Fibroblast of skin of right biceps (primary cell): ENCODE results near the gene FAM107A.

ENCODE experiments used
- DNase-seq: peaks from one replicate; pipeline ENCODE4 v3.0.0-alpha.2; 2013

FAM107A gene

DNA sequence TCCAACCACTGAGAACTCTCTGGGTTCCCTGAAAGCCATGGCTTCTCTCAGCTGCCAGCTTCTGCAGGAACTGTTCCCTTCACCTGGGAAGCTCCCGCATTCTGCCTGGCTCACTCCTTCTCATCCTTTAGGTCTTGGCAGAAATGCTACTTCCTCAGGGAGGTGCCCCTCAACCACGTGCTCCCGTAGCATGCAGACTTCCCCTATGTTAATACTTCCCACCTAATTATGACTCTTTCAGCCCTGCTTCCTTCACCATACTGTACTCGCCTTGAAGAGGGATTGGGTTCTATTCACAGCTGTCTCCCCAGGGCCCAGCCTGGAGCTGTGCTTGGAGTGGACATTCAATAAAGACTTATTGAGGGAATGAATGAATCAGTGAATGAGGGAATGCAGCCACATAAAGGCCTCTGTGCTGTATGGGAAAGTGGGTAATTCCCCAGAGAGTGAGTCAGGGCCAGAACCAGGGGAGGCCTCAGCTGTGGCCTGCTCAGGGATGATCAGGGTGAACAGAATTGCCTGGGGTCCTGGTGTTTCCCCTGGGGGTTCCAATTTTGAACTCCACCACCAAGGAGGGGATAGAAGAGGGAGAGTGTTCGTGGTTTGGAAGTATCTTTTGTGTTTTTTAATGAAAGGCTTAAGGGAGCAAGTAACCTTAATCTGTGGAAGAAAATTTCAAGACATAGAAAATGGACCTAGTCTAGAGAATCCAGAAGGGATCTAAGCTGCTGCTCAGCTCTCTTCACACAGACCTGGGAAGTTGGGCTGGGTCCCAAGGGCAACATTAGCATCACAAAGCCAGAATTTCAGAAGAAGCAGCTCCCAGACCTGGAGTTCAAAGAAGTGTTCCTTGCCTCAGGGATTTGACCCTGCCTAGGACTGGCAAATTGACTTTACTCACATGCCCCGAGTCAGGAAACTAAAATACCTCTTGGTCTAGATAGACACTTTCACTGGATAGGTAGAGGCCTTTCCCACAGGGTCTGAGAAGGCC lies 14.6 kb upstream of the FAM107A start:
- no peak for DNase-seq

DNA sequence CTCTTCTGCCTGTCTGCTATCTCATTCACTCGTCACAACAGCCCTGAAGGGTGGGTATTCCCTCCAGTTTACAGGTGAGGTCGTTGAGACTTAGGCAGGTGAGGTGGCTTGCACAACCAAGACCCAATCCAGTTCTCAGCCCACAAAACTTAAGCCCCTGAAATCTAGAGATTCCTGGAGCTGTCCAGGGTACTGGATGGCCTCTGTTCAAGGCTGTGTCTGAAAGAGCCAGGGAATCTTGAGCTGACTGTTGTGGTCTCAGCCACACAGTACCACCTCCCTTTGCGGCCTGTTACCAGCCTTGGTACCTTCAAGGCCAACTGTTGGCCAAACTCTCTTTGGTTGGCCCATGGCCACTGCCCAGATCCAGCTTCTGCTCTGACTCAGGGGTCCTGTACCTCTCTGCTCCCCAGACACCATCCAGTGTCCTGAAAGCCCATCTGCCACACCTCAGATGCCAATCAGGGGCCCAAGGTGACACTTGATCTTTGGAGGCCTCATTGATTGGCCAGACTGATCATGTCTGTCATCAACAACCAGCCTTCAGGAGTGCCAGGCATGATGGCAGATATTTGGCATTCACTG lies 10.9 kb upstream of the FAM107A start:
- DNase-seq, result peak; percentile 43

DNA sequence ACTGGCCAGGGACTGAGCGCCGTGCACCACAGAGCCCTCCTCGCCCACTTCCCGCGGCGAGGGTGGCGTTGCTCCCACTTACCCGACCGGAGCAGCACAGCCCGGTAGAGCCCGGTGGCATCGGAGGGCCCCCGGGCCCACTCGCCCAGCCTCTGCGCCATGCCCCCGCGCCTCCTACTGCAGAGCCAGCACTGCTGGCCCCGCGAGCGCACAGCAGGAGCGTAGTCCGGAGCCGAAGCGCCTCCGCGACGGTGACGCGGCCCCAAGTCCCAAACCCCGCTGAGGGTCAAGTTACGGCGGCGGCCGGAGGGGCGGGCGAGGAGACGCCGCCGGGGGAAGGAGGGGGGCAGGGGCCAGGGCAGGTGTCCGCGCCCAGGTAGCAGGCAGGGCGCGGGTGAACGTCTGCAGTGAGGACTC lies 9.6 kb upstream of the FAM107A start:
- no peak for DNase-seq

DNA sequence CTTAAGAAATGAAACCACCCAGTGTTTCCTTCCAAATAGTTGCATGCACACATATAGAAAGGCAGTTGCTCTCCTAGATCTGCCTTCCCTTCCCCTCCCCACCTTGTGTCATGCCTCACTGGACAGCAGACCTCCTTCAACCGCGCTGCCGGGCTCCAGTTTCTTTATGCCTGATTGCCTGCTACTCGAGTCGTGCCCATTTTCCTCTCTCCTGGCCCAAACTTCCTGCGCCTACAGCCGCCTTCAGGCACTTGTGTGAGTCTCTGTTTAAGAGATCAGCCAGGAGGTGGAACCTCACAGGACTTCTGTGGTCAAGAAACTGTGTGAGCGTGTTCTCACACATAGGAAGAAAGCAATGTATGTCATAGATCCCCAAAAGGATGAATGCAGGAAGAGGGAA lies 8.8 kb upstream of the FAM107A start:
- no peak for DNase-seq

DNA sequence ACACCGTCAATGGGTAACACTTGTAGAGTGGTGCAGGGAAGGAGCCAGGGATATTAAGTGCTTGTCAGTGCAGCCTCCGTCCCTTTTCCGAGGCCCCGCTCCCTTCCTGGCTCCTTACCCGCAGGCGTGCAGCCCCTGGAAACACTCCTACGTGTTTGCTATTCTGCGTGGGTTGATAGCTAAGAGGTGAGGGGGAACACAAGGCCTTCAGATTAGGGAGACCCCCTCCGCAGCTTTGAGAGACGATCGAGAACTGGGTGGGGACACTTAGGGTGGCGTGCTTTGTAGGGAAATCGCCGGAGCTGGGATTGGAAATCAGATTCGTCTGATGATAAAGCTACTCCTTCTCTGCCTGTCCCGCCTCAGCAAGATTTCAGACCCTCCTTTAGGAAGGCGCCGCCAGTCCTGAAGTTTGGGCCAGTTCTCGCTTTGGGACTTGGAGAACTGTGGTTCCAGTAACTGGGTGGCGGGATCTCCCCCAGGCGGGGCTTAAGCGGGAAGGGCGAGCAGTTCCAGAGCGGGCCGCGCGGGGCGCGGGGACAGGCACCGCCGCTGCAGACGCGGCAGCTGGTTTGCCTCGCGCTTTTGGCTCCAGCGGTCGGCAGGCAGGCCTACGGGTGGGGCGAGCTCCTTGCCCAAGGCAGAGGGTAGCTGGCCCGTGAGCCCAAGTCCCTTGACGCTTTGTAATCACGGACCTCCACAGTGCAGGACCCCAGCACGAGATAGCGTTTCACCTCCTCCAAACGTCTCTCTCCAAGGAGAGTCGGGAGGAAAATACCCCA lies 8.0 kb upstream of the FAM107A start:
- DNase-seq, result peak; percentile 66

DNA sequence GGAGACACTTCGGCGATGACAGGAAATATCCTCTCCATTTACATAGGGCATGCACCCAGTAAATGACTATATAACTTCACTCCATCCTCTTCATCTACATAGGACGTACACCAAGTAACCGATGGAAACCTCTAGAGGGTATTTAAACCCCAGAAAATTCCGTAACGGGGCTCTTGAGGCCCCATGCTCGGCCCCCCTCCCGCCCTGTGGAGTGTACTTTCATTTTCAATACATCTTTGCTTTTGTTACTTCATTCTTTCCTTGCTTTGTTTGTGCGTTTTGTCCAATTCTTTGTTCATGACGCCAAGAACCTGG lies 7.5 kb upstream of the FAM107A start:
- no peak for DNase-seq

DNA sequence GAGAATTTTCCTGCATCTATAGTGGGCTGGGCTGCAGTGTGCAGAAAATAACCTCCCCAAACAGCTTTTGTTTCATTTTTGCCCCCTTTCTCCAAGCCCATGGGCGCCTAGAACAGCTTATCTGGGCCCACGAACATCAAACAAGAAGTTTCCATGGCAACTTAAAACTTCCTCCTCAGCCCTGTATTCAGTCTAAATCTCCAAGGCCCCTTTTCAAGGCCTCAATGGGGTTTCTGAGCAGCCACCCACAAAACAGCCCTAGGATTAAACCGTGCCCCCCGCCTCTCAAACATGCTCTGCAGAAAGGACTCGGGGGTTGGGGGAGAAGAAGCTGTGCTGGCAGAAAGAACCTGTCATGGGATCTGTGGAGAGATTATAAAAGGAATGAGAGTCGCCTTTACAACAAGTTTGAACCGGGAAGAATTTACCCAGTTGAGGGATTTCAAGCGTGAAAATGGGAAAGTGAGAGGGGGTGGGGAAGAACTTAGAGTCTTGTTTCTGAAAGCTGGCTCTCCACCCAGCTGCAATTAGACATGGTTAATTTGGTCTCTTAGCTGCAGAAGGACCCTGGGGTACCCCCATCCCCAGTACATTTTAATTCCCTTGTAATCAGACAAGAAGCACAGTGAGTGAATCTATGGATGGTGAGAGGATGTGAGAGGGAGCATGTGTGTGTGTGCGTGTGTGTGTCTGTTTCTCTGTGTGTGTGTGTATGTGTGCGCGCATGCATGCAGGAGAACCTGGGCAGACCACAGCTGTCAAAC lies 4.3 kb upstream of the FAM107A start:
- no peak for DNase-seq

DNA sequence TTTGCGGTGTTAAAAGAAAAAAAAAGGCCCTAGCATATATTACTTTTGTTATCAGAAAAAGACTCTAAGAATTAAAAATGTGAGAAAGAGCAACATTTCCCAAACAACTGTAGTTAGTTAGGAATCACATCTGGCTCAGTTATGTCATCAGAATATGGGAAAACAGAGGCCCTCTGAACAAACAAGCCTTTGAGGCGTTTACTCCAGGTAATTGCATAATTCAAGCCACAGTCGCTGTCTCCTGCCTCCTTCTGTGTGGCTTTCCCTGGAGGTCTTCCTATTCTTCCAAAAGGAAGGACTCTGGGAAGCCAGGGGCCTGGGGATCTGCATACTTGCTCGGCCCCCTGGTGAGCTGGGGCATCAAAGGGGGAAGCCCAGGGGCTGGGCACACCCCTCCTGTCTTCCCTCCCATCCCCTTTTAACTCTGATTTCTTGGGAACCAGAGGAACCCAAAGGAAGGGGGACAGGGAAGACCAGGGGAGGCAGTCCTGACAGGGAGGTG lies 3.7 kb upstream of the FAM107A start:
- no peak for DNase-seq

DNA sequence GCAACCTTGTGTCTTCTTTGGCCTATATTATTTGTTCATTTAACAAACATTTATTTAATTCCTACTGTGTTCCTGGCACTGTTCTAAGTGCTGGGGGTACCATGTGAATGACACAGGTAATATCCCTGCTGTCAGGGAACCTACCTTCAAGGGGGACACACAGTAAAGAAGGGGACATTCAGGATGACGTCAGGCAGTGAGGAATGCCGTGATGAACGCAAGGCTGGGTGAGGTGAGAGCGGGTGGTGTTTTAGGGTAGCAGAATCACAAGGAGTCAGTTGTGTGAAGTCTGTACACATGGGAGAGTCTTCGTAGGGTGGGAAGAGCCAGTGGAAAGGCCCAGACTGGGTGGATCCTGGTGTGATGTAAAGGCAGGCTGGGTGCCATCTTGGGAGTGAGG lies 1.7 kb upstream of the FAM107A start:
- no peak for DNase-seq

DNA sequence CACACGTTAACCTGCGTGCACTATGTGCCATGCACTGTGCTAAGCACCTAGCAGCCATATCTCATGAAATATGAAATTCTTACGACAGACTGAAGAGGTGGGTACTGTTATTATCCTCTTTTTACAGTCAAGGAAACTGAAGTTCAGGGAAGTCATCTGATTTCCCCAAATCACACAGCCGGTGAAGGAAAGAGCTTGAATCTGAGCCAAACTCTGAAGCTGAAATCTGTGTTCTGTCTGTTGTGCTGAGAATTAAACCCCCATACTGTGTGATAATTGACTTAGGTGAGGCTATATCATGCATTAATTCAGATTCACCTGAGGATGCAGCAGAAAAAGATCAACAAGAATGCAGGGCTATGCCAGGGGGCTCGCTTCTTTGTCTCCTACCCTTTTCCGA lies 475 bp downstream of the FAM107A start:
- no peak for DNase-seq

DNA sequence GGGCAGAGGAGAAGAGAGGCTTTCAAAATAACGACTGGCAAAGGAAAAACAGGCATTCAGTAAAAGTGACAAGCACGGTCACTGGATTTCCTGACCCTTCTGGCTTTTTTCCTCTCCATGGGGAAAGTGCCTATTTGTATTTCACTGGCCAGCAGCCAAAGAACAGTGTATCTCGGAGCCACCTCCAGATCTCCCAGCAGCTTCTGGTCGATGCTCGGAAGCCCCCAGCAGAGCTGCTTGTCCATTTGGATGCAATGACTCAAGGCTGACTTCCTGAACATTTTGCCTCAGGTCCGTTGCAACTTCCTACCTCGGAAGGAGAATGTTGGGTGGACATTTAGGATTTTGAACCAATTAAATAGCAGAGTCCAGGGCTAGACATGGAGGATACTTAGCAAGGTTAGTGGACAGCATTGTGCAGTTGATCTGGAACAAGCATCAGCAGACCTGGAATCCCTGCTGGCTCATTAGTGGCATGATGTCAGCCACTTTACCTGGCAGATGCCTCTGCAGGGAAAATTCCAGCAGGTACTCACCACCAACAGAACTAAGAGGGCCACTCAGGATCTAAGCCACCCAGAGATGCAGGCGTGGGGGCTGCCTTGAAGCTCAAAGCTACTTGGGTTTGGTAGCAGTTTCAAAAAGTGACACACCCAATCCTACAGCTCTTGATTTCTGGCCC lies 1.1 kb downstream of the FAM107A start:
- no peak for DNase-seq

DNA sequence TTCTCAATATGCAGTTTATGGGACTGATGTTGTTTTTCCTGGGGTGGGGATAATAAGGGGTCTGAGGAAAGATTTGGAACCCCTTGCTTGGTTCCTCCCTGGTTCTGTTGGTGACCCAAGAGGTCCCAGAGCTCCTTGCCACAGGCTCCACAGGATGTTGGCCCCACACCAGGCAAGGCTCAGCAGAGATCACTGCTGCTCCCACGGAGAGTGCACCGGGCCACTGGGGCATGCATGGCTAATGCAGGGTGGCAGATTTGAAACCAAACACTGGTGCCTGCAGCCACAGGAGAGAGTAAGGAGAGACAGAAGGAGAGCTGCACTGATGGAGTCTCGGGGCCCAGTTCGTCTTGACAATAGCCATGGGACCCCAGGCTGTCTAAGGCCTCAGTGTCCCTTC lies 2.5 kb downstream of the FAM107A start:
- DNase-seq, result no peak

DNA sequence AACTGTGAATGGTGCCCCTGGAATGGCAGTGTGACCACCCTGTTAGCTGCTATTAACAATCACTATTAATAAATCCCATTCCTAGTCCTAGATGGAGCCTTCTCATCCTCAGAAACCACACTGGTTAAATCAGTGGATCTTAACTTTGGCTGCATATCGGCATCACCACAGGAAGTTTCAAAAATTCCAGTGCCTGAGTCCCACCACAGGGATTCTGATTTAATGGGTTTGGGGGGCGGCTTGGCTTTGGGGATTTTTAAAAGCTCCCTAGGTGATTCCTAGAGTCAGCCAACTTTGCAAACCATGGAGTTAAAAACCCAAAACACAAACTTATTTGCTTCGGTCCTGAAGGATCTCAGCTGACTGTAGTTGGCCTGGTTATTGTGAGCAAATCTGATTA lies 3.1 kb downstream of the FAM107A start:
- DNase-seq, result no peak

DNA sequence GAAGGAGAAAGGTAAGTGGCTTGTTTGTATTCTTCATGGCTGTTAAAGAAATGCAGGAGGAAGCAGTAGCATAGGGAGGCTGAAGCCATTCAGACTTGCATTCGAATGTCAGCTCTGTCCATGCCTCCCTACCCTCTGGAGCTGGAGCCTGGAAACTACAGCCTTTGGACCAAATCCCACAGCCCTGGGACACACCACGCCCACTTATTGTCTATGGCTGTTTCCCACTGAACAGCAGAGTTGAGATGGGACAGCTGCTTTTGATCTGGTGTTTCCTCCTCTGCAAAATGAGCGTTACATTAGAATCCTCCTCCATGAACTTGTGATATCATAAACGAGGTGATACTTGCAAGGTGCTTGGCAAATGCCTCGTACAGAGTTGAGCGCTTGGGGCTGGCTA lies 3.6 kb downstream of the FAM107A start:
- DNase-seq, result no peak

DNA sequence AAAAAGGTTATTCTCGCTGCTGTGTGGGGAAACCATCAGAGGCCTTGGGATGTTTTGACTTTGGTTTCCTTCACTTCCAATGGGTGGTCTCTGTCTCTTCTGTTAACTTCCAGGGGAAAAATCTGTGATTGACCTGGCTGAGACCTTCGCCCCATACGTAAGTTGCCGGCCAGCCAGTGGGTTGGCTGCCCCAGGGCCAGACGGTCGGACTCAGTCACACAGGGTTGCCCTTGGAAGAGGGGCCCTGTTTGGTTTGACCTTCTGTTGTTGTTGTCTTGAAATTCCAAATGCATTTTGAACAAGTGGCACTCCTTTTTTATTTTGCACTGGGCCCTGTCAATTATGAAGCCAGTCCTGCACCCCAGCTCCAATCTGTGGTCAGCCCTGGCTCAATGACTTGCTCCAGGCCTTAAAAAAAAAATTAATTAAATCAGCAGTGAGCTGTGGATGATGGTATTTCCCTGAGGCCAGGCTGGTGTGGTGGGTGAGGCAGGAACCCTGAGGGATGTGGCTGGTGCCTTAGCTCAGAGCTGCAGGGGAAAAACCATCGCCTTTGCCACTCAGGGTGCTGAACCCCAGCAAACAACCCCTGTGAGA lies 4.5 kb downstream of the FAM107A start:
- DNase-seq, result no peak

DNA sequence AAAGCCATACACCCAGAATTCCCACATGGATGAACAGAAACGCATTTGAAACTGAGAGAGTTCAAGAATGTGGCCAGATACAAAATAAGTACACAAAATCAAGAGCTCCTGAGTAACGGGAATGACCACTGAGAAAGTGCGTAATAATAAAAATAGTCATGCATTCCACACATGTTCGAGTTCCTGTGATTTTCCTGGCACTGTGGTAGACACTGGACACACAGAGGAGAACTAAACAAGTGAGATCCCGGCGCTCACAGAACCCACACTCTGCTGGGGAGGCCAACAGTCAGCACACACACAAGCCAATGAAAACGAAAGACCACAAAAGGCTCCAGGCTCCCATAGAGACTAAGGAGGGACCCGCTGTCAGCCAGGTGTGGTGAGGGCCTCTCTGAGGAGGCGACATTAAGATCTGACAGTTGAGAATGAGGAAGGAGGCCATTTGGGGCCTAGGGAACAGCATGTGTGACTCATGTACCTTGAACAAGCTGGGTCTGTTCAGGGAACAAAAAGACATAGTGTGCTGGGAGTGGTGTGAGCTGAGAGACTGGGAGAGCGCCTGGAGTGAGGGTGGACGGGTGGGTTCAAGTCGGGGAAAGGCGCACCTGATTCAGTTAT lies 5.1 kb downstream of the FAM107A start:
- no peak for DNase-seq

DNA sequence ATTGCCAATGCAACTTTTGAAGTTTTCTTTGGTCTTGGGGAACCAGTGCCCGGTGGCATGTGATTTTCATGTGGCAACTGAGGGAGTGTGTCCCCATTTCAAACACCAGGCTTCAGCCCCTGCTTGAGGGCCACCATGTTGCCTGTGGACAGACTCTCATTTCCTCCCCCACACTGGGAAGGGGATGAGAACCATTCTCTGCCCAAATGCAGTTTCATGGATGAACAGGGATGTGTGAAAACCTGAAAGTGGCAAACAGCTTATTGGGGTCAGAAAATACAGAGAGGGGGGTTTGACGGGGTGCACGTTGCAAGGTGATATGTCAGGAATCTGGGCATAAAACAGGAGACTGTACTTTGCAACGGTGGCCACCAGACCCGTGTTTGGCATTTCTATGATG lies 6.3 kb downstream of the FAM107A start:
- DNase-seq, result no peak

DNA sequence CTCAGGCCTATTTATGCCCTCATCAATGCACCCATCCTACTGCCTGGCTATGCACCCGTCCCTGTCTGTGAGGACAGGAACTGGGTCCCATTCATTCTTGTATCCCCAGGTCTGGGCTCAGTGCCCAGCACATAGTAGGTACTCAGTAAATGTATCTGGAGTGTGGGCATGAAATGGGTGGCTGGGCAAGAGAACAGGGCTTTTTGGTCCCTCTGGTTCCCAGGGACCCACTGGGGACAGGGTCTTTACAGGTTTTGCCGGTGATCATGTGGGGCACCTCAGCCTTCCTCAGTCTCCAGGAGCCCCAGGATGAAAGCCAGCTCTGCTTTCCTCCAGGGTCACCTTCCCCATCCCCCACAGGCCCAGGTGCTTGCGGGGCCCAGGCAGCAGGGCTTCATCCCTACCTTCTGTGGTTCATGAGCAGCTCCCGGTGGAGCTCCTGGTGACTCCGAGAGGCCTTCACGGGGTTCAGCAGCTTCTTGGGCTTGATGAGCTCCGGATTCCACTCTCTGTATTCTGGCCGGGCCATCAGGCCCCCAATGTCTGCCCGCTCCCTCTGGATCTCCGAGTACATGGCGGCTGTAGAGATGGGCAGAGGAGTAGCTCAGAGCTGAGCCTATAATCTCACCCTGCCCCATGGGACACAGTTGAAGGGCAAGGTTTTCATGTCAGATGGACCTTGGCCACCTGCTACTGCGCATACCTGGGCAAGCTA lies 7.7 kb downstream of the FAM107A start:
- no peak for DNase-seq

DNA sequence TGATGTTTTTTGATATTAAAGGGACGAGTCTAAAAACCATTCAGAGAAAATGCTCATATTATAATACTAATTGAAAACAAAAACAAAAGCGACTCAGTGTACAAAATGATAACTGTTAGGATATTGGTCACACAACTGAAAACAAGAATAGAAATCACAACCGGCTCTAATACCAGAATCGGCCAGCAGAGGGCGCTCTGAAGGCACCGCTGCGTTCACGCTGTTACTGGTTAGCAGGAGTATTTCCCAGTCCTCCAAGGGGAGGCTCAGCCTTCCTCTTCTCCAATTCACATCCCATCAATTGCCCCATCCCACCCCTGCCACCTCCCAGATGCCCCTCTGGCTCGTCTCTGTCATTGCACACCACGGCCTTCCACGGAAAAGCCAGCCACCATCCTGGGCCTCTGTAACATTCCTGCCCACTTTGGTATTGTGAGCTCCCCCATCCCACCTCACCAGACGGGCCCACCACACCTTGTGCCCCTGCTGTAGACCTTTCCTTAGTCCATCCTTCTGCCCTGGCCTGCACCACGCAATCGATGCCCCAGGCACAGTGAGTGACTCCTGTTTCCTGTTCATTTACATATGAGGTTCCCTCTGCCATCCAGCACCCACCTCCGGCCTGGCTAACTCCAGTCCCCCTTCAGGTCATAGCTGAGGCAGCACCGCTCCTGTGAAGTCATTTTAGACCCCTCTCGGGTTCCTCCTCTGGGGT lies 8.5 kb downstream of the FAM107A start:
- DNase-seq, result peak; percentile 64

DNA sequence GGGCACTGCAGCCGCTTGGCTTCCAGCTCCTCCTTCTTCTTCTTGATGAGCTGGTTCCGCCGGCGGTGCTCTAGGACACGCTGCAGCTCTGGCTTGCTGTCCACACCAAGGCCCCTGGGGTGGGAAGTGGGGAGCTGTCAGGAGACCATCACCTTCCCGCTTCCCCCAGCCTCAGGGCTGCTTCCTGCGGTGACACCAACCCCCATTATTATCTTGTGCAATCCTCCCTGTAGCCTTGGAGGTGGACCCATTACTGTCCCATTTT lies 10.0 kb downstream of the FAM107A start:
- DNase-seq, result no peak
